ENCODE results near the gene TTC39C. TPM values are rescaled to one million over a fixed set of nuclear protein-coding genes. Genes with fewer than 3 reads are reported as not detected.

TTC39C gene
- total and polyA plus RNA-seq, 2 donors (not counting 3 experiments of a cell fraction or from before 2014, with no cell fraction given) = 0.61 to 6.2 TPM

DNA sequence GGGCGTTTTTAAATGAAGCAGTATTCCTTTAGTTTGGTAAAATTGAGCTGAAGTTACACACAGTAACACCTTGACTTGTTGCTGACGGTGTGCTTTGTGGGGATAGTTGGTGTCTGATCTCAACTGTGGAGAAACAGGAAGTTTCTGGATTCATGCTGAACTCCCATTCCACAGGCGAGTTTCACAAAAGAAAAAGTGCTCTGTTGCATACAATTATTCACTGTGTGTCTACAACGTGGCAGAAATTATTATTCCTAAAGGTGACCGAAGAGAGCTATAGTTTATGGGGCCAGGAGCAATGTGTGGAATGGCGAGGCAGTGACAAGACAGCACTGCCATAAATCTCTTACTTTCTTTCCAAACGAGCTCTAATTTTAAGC lies 123.8 kb downstream of the TTC39C start:
- TSS peak; percentile 45 for BruUV-seq (replicated peaks)
- ChIA-PET POLR2A (interaction anchor here (0.6 to 1.5 kb wide), 25 partner anchors 9 to 1161 kb away, joined by 3 to 11 read pairs (median 4); partner anchors contain the start of gene OSBPL1A), CTCF (interaction anchor here (1.0 to 1.5 kb wide), 3 partner anchors 10 to 133 kb away, joined by 3 to 8 read pairs (median 4); no protein-coding TSS in a partner anchor)
- no peaks in the 10 kb centered on the region for H3K79me2 ChIP-seq (ENCODE audit: control insufficient read depth, insufficient read depth, low read length)
- peak overlapping the region; percentile 92 for H3K4me2 ChIP-seq (ENCODE audit: insufficient read depth, low read length)
- H3K9ac ChIP-seq (replicated peaks; ENCODE audit: extremely low read depth, insufficient read depth, low read length) = peak overlapping the region; percentile 73
- no peaks in the 10 kb centered on the region for H3K9me3 ChIP-seq (replicated peaks; ENCODE audit: control insufficient read depth, insufficient read depth, low read length)
- H2AFZ ChIP-seq (ENCODE audit: low read depth, low read length) = peak overlapping the region; percentile 97
- H3K9me1 ChIP-seq (replicated peaks; ENCODE audit: control insufficient read depth, extremely low read depth, insufficient read depth, low read length) = no peaks in the 10 kb centered on the region
- peak overlapping the region; percentile 36 for H3K27ac ChIP-seq (ENCODE audit: insufficient read depth, low read depth, low read length)
- intact Hi-C loops (cut with micrococcal nuclease) (no loop called here), dilution Hi-C loops (cut with MboI; ENCODE audit: extremely low pct_ligation_motif_present, low sequenced_read_pairs) (no loop called here)
- DNase-seq (ENCODE audit: low read depth, low spot score) = no peak
- no peaks in the 10 kb centered on the region for H4K20me1 ChIP-seq (replicated peaks; ENCODE audit: control insufficient read depth, extremely low read depth, insufficient read depth, low read length)
- TF ChIP-seq POLR2A (IDR thresholded peaks at IDR 0.05; ENCODE audit: low read depth, low read length) (no peak), EZH2 (IDR thresholded peaks at IDR 0.05; ENCODE audit: borderline replicate concordance, low read depth, low read length, severe bottlenecking) (no peak), MYC (IDR thresholded peaks at IDR 0.05; ENCODE audit: low read depth, low read length) (no peak), GATA2 (IDR thresholded peaks at IDR 0.05; ENCODE audit: insufficient read depth, insufficient read length, low read depth, low read length) (no peak), POLR2AphosphoS5 (IDR thresholded peaks at IDR 0.05; ENCODE audit: insufficient read depth, low read depth, low read length) (no peak), JUN (IDR thresholded peaks at IDR 0.05; ENCODE audit: borderline replicate concordance, insufficient read depth, insufficient read length, low read depth) (no peak)
- TF ChIP-seq, protein P1, sequence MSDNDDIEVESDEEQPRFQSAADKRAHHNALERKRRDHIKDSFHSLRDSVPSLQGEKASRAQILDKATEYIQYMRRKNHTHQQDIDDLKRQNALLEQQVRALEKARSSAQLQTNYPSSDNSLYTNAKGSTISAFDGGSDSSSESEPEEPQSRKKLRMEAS (IDR thresholded peaks at IDR 0.05; ENCODE audit: insufficient read depth, insufficient read length) = no peak
- H3K4me3 ChIP-seq (replicated peaks in 1 of 3; ENCODE audit: insufficient read depth in 1 of 3, low read depth in 1 of 3, low read length in 3 of 3) = peak overlapping the region; percentile 62 to 75 (median 69)
- H3K27me3 ChIP-seq (ENCODE audit: control insufficient read depth in 2 of 2, insufficient read depth in 2 of 2, low read length in 2 of 2) = no peaks in the 10 kb centered on the region
- FAIRE-seq = no peak
- peaks cover 4% of the 10 kb centered on the region for H3K4me1 ChIP-seq (ENCODE audit: control insufficient read depth, extremely low read depth, insufficient read depth, low read length)
- no peaks in the 10 kb centered on the region for H3K36me3 ChIP-seq (ENCODE audit: control insufficient read depth in 2 of 2, extremely low read depth in 1 of 2, insufficient read depth in 2 of 2, low read length in 2 of 2)
